HL-60/S4 treated with phorbol 12-myristate 13-acetate at 8.2 ng/mL for 4 days and 3 days (cell line): ENCODE data around the gene MANSC1.

Source experiments
- in situ Hi-C: fragments of 300-500 bp; cut with MboI; formaldehyde crosslinking; loops from 2 replicates; pipeline ENCODE4 v1.15.0; 2022; ENCODE audit warnings: low sequenced_read_pairs

MANSC1 gene

DNA sequence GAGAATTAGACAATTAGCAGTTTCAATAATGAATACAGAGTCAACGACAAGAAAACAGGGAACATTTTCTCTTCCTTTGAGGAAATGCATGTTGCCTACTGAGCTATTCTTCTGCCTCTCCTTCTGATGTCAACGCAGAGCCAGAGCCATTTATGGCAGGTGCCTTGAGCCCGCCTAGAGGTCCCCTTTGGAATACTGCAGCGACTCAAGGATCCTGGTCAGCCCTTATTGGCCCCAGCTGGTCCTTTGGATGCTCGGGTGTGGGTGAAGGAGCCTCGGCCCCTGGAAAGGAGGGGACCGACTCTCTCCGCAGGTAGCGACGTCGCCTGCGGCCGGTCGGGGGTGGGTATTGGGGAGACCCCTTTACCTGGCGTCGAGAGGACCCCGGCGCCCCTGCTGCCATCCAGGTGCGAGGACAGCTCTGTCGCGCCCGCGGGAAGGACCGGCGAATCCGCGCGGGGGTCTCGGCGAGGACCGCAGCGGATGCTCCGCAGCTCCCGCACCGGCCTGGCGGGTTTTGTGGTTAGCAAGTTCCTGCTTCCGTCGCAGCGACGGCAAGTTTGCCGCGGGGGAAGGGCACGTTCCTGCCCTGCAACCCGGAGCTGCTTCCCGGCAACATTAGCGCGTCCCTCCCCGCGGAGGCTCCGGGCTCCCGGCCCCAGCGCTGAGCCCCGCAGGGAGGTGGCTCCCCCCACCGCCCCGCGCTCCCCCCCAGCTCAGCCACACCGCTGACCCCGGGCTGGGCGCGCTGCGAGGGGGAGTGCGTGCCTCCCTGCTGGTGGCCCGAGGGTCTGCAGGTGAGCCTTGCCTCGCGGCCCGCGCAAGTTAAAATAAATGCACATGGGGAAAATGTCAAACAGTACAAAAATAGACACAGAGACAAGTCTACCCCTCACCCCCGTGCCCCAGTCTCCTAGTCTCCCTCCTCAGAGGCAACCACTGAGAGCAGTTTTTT, at the start of gene MANSC1:
Gene MANSC1, minus strand, starts transcription at position 532 of the 955 bp plus-strand sequence. CDS start 6,928 bp downstream, outside the sequence.
- in situ Hi-C loops, result loop anchor here (25.0 kb wide), 2 partner anchors 362 to 813 kb away; partner anchors contain the start of gene CDKN1B

- in situ Hi-C loops, result loop anchor here (25.0 kb wide), 1 partner anchor 163 kb away; the partner anchor contains the start of gene DUSP16
These were observed 49.1 kb upstream of the MANSC1 start for GRCh38 chr12:12399161-12399560.

DNA sequence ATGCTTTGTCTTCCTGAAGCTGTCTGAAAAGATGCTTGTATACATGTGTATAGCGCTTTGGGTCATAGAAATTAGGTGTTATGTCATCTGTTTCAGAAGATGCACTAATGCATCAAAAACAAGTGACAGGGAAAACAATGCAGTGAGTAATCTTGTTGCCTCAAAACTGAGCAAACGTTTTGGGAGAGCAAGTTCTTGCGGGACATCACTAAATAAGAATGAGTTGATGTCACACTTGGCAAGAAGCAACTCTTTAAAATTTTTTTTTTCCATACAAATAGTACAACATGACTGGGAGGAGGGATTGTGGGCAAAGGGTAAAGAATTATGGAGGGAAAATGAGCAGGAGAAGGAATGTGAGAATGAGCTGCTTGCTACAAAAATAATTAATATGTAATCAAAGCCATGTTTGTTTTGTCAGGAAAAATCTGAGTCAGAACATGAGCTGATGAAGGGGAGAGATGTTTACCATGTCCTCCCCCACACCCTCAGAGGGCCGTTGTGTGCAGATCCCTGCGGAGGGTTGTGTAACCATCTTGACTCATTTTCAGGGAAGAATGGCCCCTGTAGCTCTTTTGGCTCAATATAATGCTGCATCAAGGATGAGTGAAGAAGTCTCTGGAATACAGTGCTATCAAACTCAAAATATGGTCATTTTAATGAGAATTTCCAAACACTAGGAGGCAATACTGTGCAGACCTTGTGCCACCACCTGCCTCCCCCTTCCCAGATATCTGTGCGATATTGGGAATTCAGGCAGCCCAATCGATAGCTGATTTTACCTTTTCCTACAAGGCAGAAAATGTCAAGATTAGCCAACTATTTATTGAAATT, 48.2 kb upstream of the MANSC1 start:
- in situ Hi-C loops, result loop anchor here (25.0 kb wide), 1 partner anchor 164 kb away; the partner anchor contains the start of gene DUSP16

DNA sequence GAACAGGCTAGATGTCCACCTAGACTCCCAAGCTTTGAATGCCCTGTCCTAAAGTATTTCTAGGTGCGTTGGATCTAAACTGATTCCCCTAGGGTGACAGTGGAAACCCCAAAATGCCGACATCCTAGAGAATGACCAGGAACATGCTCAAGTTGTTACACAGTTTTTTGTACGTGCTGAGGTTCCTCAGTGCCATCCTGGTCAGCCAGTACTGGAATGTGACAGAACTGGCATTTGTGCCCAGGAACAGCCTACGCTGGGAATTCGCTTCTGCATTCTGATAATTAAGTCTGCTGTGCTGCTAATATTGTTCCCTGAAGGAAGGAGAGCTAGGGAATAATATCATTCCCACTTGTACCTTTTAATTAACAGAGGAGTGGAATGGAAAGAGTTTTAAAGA, 47.1 kb upstream of the MANSC1 start:
- in situ Hi-C loops, result loop anchor here (25.0 kb wide), 1 partner anchor 165 kb away; the partner anchor contains the start of gene DUSP16

GRCh38 chr12:12396694-12397093, 46.7 kb upstream of the MANSC1 start:
- in situ Hi-C loops, result loop anchor here (25.0 kb wide), 1 partner anchor 166 kb away; the partner anchor contains the start of gene DUSP16

GRCh38 chr12:12393171-12393570, 43.1 kb upstream of the MANSC1 start:
- in situ Hi-C loops, result loop anchor here (25.0 kb wide), 1 partner anchor 169 kb away; the partner anchor contains the start of gene DUSP16

GRCh38 chr12:12392413-12392812, 42.4 kb upstream of the MANSC1 start:
- in situ Hi-C loops, result loop anchor here (25.0 kb wide), 1 partner anchor 170 kb away; the partner anchor contains the start of gene DUSP16

DNA sequence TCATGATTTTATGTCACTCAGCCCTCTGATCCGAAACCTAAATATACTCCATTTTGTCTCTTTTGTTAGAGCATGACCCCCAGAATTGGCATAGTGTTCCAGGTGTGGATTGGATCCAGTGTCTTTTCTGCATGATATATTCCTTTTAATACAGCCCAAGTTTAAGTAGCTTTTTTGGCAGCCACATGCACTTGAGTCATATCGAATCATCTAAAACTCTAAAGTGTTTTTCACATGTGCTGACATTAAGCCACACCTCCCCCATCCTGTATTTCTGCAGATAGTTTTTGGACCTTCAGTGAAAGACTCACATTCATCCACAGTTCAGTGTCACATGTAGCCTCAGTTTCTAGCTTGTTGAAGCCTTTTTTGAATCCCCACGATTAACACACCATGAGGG, 37.5 kb upstream of the MANSC1 start:
- in situ Hi-C loops, result loop anchor here (25.0 kb wide), 1 partner anchor 175 kb away; the partner anchor contains the start of gene DUSP16

GRCh38 chr12:12384571-12385340, 34.7 kb upstream of the MANSC1 start:
- in situ Hi-C loops, result loop anchor here (25.0 kb wide), 1 partner anchor 178 kb away; the partner anchor contains the start of gene DUSP16

DNA sequence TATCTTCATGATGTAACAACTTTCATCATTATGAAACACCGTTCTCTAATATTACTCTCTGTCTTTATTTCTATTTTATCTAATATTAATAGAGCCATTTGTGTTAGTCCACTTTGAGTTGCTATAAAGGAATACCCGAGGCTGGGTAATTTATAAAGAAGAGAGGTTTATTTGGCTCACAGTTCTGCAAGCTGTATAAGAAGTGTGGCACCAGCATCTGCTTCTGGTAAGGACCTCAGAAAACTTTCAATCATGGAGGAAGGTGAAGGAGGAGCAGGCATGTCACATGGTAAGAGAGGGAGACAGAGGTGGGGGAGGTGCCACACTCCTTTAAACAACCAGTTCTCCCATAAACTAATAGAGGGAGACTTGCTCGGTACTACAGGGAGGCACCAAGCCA, 31.9 kb upstream of the MANSC1 start:
- in situ Hi-C loops, result loop anchor here (25.0 kb wide), 1 partner anchor 180 kb away; the partner anchor contains the start of gene DUSP16

GRCh38 chr12:12380949-12381593, 31.0 kb upstream of the MANSC1 start:
- in situ Hi-C loops, result loop anchor here (25.0 kb wide), 1 partner anchor 181 kb away; the partner anchor contains the start of gene DUSP16

- in situ Hi-C loops, result loop anchor here (25.0 kb wide), 1 partner anchor 182 kb away; the partner anchor contains the start of gene DUSP16
These were observed 30.0 kb upstream of the MANSC1 start for GRCh38 chr12:12379831-12380730.

DNA sequence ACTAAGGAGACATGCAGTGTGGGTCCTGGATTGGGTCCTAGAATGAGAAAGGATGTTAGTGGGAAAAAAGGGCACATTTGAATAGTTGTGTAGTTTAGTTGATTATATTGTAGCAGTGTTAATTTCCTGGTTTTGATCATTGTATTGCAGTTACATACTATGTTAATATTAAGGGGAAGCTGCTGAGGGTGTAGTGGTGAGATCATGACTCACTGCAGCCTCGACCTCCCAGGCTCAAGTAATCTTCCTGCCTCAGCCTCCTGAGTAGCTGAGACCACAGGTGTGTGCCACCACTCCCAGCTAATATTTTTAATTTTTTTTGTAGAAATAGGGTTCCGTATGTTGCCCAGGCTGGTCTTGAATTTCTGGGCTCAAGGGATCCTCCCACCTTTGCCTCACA, 28.6 kb upstream of the MANSC1 start:
- in situ Hi-C loops, result loop anchor here (25.0 kb wide), 1 partner anchor 184 kb away; the partner anchor contains the start of gene DUSP16

DNA sequence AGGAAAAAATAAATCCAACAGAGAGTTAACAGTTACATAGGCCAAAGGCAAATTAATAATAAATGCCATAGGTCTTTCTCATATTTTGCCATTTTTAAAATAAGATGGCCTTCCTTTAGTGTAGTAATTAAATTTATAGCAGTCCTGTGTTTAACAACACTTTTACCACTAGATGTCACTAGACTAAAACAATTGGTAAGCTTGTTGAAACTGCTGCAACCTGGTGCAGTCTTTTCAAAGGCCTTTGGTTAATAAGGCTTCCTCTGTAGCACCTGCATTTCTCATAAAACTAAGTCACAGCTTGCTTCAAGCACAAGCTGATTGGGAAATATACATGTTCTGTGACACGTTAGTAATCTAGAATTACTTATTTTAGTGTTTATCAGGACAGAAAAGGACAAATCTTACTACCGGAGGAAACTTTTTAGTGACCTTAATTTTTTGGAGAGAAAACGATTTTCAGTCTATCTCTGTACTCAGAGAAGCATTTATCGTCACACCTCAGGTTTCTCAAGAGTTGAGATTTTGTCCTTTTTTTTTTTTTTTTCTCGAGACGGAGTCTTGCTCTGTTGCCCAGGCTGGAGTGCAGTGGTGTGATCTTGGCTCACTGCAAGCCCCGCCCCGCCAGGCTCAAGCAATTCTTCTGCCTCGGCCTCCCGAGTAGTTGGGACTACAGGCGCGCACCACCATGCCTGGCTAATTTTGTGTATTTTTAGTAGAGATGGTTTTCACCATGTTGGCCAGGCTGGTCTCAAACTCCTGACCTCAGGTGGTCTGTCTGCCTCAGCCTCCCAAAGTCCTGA, 26.8 kb upstream of the MANSC1 start:
- in situ Hi-C loops, result loop anchor here (25.0 kb wide), 1 partner anchor 185 kb away; the partner anchor contains the start of gene DUSP16

DNA sequence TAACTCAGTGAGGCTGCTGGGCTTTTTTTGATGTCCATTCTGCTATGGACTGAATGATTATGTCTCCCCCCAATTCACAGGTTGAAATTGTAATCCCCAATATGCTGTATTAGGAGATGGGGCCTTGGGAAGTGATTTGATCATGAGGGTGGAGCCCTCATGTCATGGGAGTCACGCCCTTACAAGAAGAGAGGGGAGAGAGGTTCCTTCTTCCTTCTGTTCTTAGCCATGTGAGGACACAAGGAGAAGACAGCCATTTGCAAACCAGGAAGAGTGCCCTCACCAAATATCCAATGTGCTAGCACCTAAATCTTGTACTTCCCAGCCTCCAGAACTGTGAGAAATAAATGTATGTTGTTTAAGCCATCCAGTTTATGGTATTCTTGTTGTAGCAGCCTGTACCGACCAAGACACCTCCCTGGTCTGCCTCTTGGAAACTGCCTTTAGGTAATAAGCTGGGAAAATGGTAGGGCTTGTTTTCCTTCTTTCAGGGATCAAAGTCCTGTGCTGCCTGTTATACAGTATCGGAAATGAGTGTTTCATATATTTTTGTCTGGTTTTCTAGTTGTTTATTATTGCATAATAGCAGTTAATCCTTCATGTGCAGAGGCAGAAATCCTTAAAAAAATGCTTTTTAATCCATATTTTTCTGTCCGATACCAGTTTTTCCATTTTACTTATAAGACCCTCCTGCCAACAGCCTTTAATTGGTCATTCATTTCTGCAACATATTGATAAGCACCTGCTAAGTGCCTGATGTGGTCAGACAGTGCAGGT, 23.1 kb upstream of the MANSC1 start:
- in situ Hi-C loops, result loop anchor here (25.0 kb wide), 1 partner anchor 339 kb away; the partner anchor contains the start of gene CDKN1B

- in situ Hi-C loops, result loop anchor here (25.0 kb wide), 1 partner anchor 345 kb away; the partner anchor contains the start of gene CDKN1B
These were observed 17.5 kb upstream of the MANSC1 start for GRCh38 chr12:12367482-12367998.
